Neural progenitor cell (in vitro differentiated cells): ENCODE results near the gene CDC42EP4. TPM values are rescaled to one million over a fixed set of nuclear protein-coding genes. Genes with fewer than 3 reads are reported as not detected.

Experiments used
- DNase-seq: peaks from one replicate; pipeline ENCODE4 v3.0.0-alpha.2; 2016; ENCODE audit warnings: low spot score
- H2AFZ ChIP-seq: fragments of 200-600 bp; sonication (generic); replicated peaks from 2 replicates; pipeline ENCODE4 v1.6.1; 2016; ENCODE audit warnings: antibody characterized with exemption
- H3F3A ChIP-seq: fragments of 200-600 bp; sonication (generic); 2 replicates; pipeline ENCODE4 v1.6.1; 2016; ENCODE audit warnings: antibody characterized with exemption, low read depth
- H3K27ac ChIP-seq: fragments of 200-600 bp; sonication (generic); 2 replicates; pipeline ENCODE4 v1.5.1; 2016; ENCODE audit warnings: mild to moderate bottlenecking
- H3K27me3 ChIP-seq: fragments of 200-600 bp; sonication (generic); 2 replicates; pipeline ENCODE4 v1.6.1; 2016; ENCODE audit warnings: mild to moderate bottlenecking, moderate library complexity
- H3K36me3 ChIP-seq: fragments of 200-600 bp; sonication (generic); 2 replicates; pipeline ENCODE4 v1.5.1; 2016
- H3K4me1 ChIP-seq: fragments of 200-600 bp; sonication (generic); 2 replicates; pipeline ENCODE4 v1.6.1; 2016; ENCODE audit warnings: mixed run types
- H3K4me2 ChIP-seq: fragments of 200-600 bp; sonication (generic); 2 replicates; pipeline ENCODE4 v1.6.1; 2016
- H3K4me3 ChIP-seq: fragments of 200-600 bp; sonication (generic); 2 replicates; pipeline ENCODE4 v1.5.1; 2016
- H3K79me2 ChIP-seq: fragments of 200-600 bp; sonication (generic); 2 replicates; pipeline ENCODE4 v1.6.1; 2016; ENCODE audit warnings: low read depth
- H3K9ac ChIP-seq: fragments of 200-600 bp; sonication (generic); 2 replicates; pipeline ENCODE4 v1.6.1; 2016
- H3K9me3 ChIP-seq: fragments of 200-600 bp; sonication (generic); 2 replicates; pipeline ENCODE4 v1.5.1; 2016; ENCODE audit warnings: low read depth
- H4K20me1 ChIP-seq: fragments of 200-600 bp; sonication (generic); 2 replicates; pipeline ENCODE4 v1.6.1; 2016; ENCODE audit warnings: low read depth
- H3K27ac Mint-ChIP-seq: 3 replicates; pipeline ENCODE4 v1.8.0; 2021; ENCODE audit warnings: mixed read lengths
- H3K27me3 Mint-ChIP-seq: 2 replicates; pipeline ENCODE4 v1.8.0; 2022; ENCODE audit warnings: low read depth, mild to moderate bottlenecking, inconsistent platforms, moderate library complexity, mixed read lengths; ENCODE audit not compliant: insufficient read depth
- H3K36me3 Mint-ChIP-seq: 3 replicates; pipeline ENCODE4 v1.8.0; 2021; ENCODE audit warnings: mixed read lengths
- H3K4me1 Mint-ChIP-seq: 3 replicates; pipeline ENCODE4 v1.8.0; 2021; ENCODE audit warnings: mixed read lengths
- H3K4me3 Mint-ChIP-seq: 3 replicates; pipeline ENCODE4 v1.8.0; 2021; ENCODE audit warnings: mild to moderate bottlenecking, moderate library complexity, mixed read lengths
- H3K9me3 Mint-ChIP-seq: 3 replicates; pipeline ENCODE4 v1.8.0; 2020; ENCODE audit warnings: mixed read lengths
- CTCF ChIP-seq: fragments of 200-600 bp; sonication (generic); IDR thresholded peaks from 2 replicates; pipeline ENCODE4 v1.5.1; 2017; ENCODE audit warnings: antibody characterized with exemption, mild to moderate bottlenecking
- EZH2 ChIP-seq: fragments of 200-600 bp; sonication (generic); IDR thresholded peaks from 2 replicates; pipeline ENCODE4 v1.6.1; 2017; ENCODE audit warnings: antibody characterized with exemption, mild to moderate bottlenecking, moderate library complexity
- EZH2phosphoT487 ChIP-seq: fragments of 200-600 bp; sonication (generic); IDR thresholded peaks from 2 replicates; pipeline ENCODE4 v1.6.1; 2017; ENCODE audit warnings: antibody characterized with exemption
- total RNA-seq: library from RNA; depleted of rRNA; stranded (reverse); fragments of >200 nt; gene quantifications from 2 replicates; pipeline ENCODE4 v1.2.3, GENCODE V29; 2015; ENCODE audit warnings: low replicate concordance

The CDC42EP4 gene
- total RNA-seq, 1 donor from 2014 or later: 10.8 TPM

- Histone ChIP-seq H3K4me1 (peaks cover 31% of the 10 kb centered on the region), H3K4me2 (peak overlapping the region; percentile 50), H3K27me3 (no peaks in the 10 kb centered on the region), H3K36me3 (no peaks in the 10 kb centered on the region), H3K9me3 (no peaks in the 10 kb centered on the region), H3K9ac (no peak overlapping the region), H4K20me1 (peaks cover 62% of the 10 kb centered on the region), H3F3A (peaks cover 12% of the 10 kb centered on the region), H3K79me2 (peaks cover 15% of the 10 kb centered on the region), H3K27ac (no peak overlapping the region), H3K4me3 (no peak overlapping the region), H2AFZ (no peak overlapping the region)
- H3K27me3 Mint-ChIP-seq: no peaks in the 10 kb centered on the region
- peak overlapping the region; percentile 88 for H3K27ac Mint-ChIP-seq
- H3K4me1 Mint-ChIP-seq: peaks cover 56% of the 10 kb centered on the region
- no peak for TF ChIP-seq CTCF
- TF ChIP-seq EZH2: no peak
- TF ChIP-seq EZH2phosphoT487: no peak
- H3K9me3 Mint-ChIP-seq: no peaks in the 10 kb centered on the region
- H3K4me3 Mint-ChIP-seq: peak overlapping the region; percentile 74
- H3K36me3 Mint-ChIP-seq: peaks cover 7% of the 10 kb centered on the region
- DNase-seq: peak; percentile 50
Measured at GRCh38 chr17:73284354-73284753, 27.4 kb downstream of the CDC42EP4 start.

GRCh38 chr17:73283841-73284282 is 27.9 kb downstream of the CDC42EP4 start:
- DNase-seq: peak; percentile 88
- H3K4me1 ChIP-seq: peaks cover 31% of the 10 kb centered on the region
- H3K4me2 ChIP-seq: peak overlapping the region; percentile 50
- no peak overlapping the region for H3K9ac ChIP-seq
- no peak overlapping the region for H3K4me3 ChIP-seq
- H2AFZ ChIP-seq: no peak overlapping the region
- no peaks in the 10 kb centered on the region for H3K36me3 ChIP-seq
- H3K27me3 ChIP-seq: no peaks in the 10 kb centered on the region
- Mint-ChIP-seq H3K27me3 (peaks cover 3% of the 10 kb centered on the region), H3K4me3 (peak overlapping the region; percentile 57), H3K27ac (peak overlapping the region; percentile 94), H3K36me3 (peaks cover 7% of the 10 kb centered on the region), H3K9me3 (no peaks in the 10 kb centered on the region), H3K4me1 (peaks cover 54% of the 10 kb centered on the region)
- H3K9me3 ChIP-seq: no peaks in the 10 kb centered on the region
- peaks cover 58% of the 10 kb centered on the region for H4K20me1 ChIP-seq
- H3K27ac ChIP-seq: no peak overlapping the region
- no peak for TF ChIP-seq EZH2
- TF ChIP-seq EZH2phosphoT487: no peak
- TF ChIP-seq CTCF: no peak
- H3F3A ChIP-seq: peaks cover 12% of the 10 kb centered on the region
- H3K79me2 ChIP-seq: peaks cover 11% of the 10 kb centered on the region

GRCh38 chr17:73283250-73283649 is 28.6 kb downstream of the CDC42EP4 start:
- H3K27me3 Mint-ChIP-seq: peaks cover 3% of the 10 kb centered on the region
- H3K4me3 Mint-ChIP-seq: no peak overlapping the region
- H3K27ac Mint-ChIP-seq: peak overlapping the region; percentile 94
- H3F3A ChIP-seq: peaks cover 12% of the 10 kb centered on the region
- H3K79me2 ChIP-seq: peaks cover 5% of the 10 kb centered on the region
- no peak overlapping the region for H3K9ac ChIP-seq
- peaks cover 56% of the 10 kb centered on the region for H3K4me1 Mint-ChIP-seq
- H3K4me1 ChIP-seq: peaks cover 31% of the 10 kb centered on the region
- no peak overlapping the region for H3K27ac ChIP-seq
- no peak for DNase-seq
- no peak overlapping the region for H2AFZ ChIP-seq
- no peak overlapping the region for H3K4me3 ChIP-seq
- no peaks in the 10 kb centered on the region for H3K27me3 ChIP-seq
- peaks cover 7% of the 10 kb centered on the region for H3K36me3 Mint-ChIP-seq
- H3K9me3 Mint-ChIP-seq: no peaks in the 10 kb centered on the region
- H3K9me3 ChIP-seq: no peaks in the 10 kb centered on the region
- TF ChIP-seq EZH2phosphoT487 (no peak), CTCF (no peak), EZH2 (no peak)
- peak overlapping the region; percentile 50 for H3K4me2 ChIP-seq
- H4K20me1 ChIP-seq: peaks cover 51% of the 10 kb centered on the region
- H3K36me3 ChIP-seq: no peaks in the 10 kb centered on the region
